ENCODE data around the gene PCDH8.

DNA sequence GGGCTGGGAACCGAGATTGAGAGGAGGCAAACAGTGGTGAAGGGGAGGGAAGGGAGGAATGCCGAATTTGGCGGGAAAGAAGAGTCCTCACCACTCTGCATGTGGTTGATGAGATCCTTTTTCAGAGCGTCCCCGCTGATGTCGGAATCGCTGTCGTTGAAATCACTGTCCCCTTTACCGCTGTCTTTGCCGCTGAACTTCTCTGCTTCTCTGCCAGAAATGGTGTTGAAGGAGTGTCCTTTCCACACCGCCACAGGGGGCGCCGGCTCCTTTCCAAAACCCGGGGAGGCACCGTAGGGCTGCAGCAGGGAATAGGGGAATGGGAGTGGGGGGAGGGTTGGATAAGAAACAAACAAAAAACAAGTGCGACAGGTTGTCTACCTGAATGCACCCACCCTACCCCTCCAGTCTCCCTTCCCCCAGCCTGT, 3.1 kb downstream of the PCDH8 start:
- no peak for TF ChIP-seq POLR2A (IDR thresholded peaks at IDR 0.05)
- TF ChIP-seq, protein P1, sequence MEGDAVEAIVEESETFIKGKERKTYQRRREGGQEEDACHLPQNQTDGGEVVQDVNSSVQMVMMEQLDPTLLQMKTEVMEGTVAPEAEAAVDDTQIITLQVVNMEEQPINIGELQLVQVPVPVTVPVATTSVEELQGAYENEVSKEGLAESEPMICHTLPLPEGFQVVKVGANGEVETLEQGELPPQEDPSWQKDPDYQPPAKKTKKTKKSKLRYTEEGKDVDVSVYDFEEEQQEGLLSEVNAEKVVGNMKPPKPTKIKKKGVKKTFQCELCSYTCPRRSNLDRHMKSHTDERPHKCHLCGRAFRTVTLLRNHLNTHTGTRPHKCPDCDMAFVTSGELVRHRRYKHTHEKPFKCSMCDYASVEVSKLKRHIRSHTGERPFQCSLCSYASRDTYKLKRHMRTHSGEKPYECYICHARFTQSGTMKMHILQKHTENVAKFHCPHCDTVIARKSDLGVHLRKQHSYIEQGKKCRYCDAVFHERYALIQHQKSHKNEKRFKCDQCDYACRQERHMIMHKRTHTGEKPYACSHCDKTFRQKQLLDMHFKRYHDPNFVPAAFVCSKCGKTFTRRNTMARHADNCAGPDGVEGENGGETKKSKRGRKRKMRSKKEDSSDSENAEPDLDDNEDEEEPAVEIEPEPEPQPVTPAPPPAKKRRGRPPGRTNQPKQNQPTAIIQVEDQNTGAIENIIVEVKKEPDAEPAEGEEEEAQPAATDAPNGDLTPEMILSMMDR (IDR thresholded peaks at IDR 0.05) = no peak
